ENCODE measurements around the gene CABP4.

The CABP4 gene

GRCh38 chr11:67410369-67410831 lies 44.8 kb upstream of the CABP4 start:
- DNase-seq (ENCODE audit: insufficient read length, low spot score) (no peak), FAIRE-seq (no peak)
- TF ChIP-seq SPI1 (IDR thresholded peaks at IDR 0.05; ENCODE audit: low read depth, low read length) (no peak), POLR2AphosphoS5 (IDR thresholded peaks at IDR 0.05; ENCODE audit: low read depth, low read length) (0 out of 2 replicates have a peak, but pooled peaks have one; percentile 11)

GRCh38 chr11:67410984-67411784 lies 44.0 kb upstream of the CABP4 start:
- FAIRE-seq (no peak), DNase-seq (ENCODE audit: insufficient read length, low spot score) (no peak)
- TF ChIP-seq POLR2A (IDR thresholded peaks at IDR 0.05; ENCODE audit: low read depth, low read length) (no peak), POLR2AphosphoS5 (IDR thresholded peaks at IDR 0.05; ENCODE audit: low read depth, low read length) (no peak), PAX5 (IDR thresholded peaks at IDR 0.05; ENCODE audit: insufficient read depth, low read length, severe bottlenecking) (no peak), POU2F2 (IDR thresholded peaks at IDR 0.05; ENCODE audit: low read depth, low read length) (no peak), SPI1 (IDR thresholded peaks at IDR 0.05; ENCODE audit: low read depth, low read length) (no peak), TAF1 (IDR thresholded peaks at IDR 0.05; ENCODE audit: low read depth, low read length) (no peak)

DNA sequence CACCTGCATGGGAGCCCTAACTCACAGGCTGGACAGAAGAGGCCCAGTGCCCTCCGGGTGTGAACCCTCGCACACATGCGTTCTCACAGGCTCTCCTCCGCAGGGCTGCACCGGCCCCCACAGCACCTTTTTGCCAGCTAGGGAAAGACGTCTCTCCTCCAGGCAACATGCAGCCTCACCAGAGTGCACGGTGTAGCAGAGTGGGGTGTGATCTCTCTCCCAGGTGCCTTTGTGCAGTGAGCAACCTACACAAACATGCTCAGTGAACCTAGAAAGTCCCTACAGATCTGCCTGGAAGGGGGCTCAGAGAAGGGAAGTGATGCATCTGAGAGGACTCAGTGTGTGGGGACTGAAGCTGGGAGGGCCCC lies 43.4 kb upstream of the CABP4 start:
- DNase-seq (ENCODE audit: insufficient read length, low spot score) (no peak), FAIRE-seq (peak; percentile 62)
- peak; percentile 48; the same call in 1 of the 2 replicates for TF ChIP-seq SPI1 (IDR thresholded peaks at IDR 0.05; ENCODE audit: low read depth, low read length)
- TF ChIP-seq PAX5 (IDR thresholded peaks at IDR 0.05; ENCODE audit: insufficient read depth, low read length, severe bottlenecking): no peak
- TF ChIP-seq TAF1 (IDR thresholded peaks at IDR 0.05; ENCODE audit: low read depth, low read length): no peak

DNA sequence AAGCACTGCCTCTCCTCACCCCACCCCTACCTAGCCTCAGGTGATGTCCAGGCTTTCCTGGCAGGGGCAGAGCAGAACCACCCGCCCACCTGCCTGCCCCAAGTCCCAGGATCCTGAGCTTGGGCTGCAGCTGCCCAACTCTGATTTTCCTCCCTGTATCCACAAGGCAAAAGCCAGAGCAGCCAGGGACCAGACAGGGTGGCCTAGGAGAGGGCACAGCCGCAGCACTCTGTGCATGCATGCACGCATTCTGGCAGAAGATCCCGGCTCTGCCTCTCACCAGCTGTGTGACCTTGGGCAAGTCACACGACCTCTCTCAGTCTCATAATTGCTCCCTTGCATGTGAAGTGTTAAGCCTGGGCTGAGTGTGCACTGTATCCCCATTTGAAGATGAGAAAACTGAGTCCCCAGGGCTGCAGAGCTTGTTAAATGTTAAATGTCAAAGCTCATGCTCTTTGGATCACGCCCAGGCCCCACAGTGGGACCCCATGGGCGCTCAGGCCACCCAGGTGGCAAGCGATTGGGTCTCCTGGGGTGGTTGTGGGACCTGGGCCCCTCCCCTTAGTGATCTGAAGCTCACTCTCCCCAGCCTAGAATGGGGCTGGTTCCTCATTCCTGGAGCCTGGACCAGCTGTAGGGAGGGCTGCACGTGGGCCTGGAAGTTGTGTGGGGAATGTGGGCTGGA lies 42.5 kb upstream of the CABP4 start:
- TF ChIP-seq SPI1 (IDR thresholded peaks at IDR 0.05; ENCODE audit: low read depth, low read length): no peak
- DNase-seq (ENCODE audit: insufficient read length, low spot score) (no peak), FAIRE-seq (no peak)

- no peak for DNase-seq (ENCODE audit: insufficient read length, low spot score)
- FAIRE-seq: no peak
- no peak for TF ChIP-seq TAF1 (IDR thresholded peaks at IDR 0.05; ENCODE audit: low read depth, low read length)
- TF ChIP-seq PAX5 (IDR thresholded peaks at IDR 0.05; ENCODE audit: insufficient read depth, low read length, severe bottlenecking): no peak
- no peak for TF ChIP-seq POLR2A (IDR thresholded peaks at IDR 0.05; ENCODE audit: low read depth, low read length)
- no peak for TF ChIP-seq POU2F2 (IDR thresholded peaks at IDR 0.05; ENCODE audit: low read depth, low read length)
- TF ChIP-seq SPI1 (IDR thresholded peaks at IDR 0.05; ENCODE audit: low read depth, low read length): no peak
Measured at GRCh38 chr11:67413266-67413849, 41.8 kb upstream of the CABP4 start.

GRCh38 chr11:67415501-67416304 lies 39.5 kb upstream of the CABP4 start, which contains the start of gene CARNS1:
CARNS1 (plus strand) TSS chr11:67415678; CDS start chr11:67416200, 522 bp downstream.
- FAIRE-seq (no peak), DNase-seq (ENCODE audit: insufficient read length, low spot score) (no peak)
- TF ChIP-seq POLR2AphosphoS5 (IDR thresholded peaks at IDR 0.05; ENCODE audit: low read depth, low read length): no peak
- TF ChIP-seq PAX5 (IDR thresholded peaks at IDR 0.05; ENCODE audit: insufficient read depth, low read length, severe bottlenecking): no peak
- TF ChIP-seq SPI1 (IDR thresholded peaks at IDR 0.05; ENCODE audit: low read depth, low read length): no peak
- no peak for TF ChIP-seq POLR2A (IDR thresholded peaks at IDR 0.05; ENCODE audit: low read depth, low read length)

DNA sequence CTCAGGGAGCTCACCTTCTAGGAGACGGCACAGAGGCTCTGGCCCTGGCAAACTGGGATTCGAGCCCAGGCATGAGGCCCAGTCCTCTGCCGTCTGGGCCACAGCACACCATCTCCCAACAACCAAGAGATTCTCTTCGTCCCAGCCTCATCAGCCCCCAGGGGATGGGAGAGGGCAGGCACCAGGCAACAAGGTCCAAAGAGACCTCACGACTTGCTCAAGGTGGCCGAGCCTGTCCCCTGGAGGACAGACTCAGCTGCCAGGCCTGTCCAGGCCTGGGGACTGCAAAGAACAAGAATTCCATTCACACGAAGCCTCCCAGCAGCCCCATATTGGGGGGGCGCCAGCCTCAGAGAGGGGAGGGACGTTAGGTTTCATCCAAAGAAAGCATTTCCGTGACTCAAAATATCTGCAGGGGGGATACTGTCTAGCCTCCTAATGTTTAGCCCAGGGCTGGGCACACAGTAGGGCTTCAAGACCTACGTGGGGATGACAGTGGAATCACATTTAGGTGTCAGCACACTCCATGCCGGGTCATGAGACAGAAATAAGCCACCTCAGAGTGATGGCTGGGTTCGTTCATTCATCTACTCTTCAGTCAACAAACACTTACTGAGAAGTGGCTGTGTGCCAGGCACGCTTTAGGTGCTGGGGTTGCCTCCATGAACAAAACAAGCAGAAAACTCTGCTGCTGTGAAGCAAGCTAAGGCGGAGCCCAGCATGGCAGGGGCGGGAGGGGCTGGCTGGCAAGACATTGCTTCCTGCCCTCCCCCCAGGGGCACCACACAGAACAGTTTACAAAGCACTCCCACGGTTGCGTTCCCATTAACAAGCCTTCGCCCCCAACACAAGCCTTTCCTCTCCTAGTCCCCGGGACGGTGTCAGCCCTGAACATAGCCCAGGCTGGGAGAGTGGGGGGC lies 38.5 kb upstream of the CABP4 start:
- DNase-seq (ENCODE audit: insufficient read length, low spot score) (no peak), FAIRE-seq (peak; percentile 72)
- TF ChIP-seq POLR2A (IDR thresholded peaks at IDR 0.05; ENCODE audit: low read depth, low read length) (no peak), POLR2AphosphoS5 (IDR thresholded peaks at IDR 0.05; ENCODE audit: low read depth, low read length) (no peak), TAF1 (IDR thresholded peaks at IDR 0.05; ENCODE audit: low read depth, low read length) (no peak), POU2F2 (IDR thresholded peaks at IDR 0.05; ENCODE audit: low read depth, low read length) (no peak), SPI1 (IDR thresholded peaks at IDR 0.05; ENCODE audit: low read depth, low read length) (no peak), PAX5 (IDR thresholded peaks at IDR 0.05; ENCODE audit: insufficient read depth, low read length, severe bottlenecking) (no peak)

DNA sequence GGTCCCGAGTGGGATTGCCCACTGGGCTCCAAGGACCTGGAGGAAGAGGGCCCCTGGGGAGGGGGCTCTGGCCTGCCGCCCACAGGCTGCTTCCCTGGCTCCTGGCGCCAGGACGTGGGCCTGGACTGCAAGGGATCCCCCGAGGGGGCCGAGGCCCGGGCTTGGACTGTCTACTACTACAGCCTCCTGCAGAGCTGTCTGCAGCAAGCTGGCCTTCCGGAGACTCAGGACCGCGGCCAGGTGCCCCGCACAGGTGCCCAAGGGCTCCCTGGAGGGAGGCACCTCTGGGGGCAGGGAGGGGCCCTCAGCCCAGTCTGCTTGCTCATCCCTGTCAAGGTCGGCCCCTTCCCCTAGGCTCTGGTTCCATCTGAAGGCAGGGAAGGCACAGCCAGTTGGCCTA lies 37.7 kb upstream of the CABP4 start:
- FAIRE-seq (no peak), DNase-seq (ENCODE audit: insufficient read length, low spot score) (no peak)
- TF ChIP-seq TAF1 (IDR thresholded peaks at IDR 0.05; ENCODE audit: low read depth, low read length) (no peak), POU2F2 (IDR thresholded peaks at IDR 0.05; ENCODE audit: low read depth, low read length) (no peak), POLR2AphosphoS5 (IDR thresholded peaks at IDR 0.05; ENCODE audit: low read depth, low read length) (no peak)
